Stimulated activated CD4-positive, alpha-beta T cell treated with anti-CD3 and anti-CD28 coated beads, Interleukin-15, amount 100 ng/mL, for 48 hours (primary cell): ENCODE data around the gene VASP.
A peak's percentile ranks its signal among the peaks of the same experiment; 100 is the strongest.

ENCODE experiments used
- DNase-seq, 2 donors: peaks; one replicate each; pipeline ENCODE4 v3.0.0-alpha.2; 2020; ENCODE audit warnings: low read depth in 2 of 2

The VASP gene

GRCh38 chr19:45547965-45548609 is 40.8 kb downstream of the VASP start:
- DNase-seq: no peak

- DNase-seq: no peak
Measured at GRCh38 chr19:45553464-45553863, 46.2 kb downstream of the VASP start.

DNA sequence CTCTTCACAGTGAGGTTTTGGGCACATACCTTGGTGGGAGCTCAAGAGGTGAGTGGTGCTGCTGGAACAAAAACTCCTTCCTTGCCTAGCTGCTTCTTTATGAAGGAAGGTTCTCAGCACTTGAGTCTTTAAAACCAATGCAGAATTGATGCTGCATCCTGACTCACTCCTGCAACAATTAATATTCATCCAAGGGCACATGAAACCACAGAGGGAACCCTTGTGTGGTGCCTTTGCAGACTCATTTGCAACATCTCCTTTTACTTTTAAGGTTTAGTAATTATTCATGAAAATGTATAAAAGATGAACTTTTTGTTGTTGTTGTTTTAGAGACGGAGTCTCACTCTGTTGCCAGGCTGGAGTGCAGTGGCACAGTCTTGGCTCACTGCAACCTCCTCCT is 47.2 kb downstream of the VASP start:
- DNase-seq: no peak

GRCh38 chr19:45556835-45557234 is 49.6 kb downstream of the VASP start:
- DNase-seq: no peak

GRCh38 chr19:45558399-45558878 is 51.2 kb downstream of the VASP start:
- peak; percentile 38 to 51 for DNase-seq

DNA sequence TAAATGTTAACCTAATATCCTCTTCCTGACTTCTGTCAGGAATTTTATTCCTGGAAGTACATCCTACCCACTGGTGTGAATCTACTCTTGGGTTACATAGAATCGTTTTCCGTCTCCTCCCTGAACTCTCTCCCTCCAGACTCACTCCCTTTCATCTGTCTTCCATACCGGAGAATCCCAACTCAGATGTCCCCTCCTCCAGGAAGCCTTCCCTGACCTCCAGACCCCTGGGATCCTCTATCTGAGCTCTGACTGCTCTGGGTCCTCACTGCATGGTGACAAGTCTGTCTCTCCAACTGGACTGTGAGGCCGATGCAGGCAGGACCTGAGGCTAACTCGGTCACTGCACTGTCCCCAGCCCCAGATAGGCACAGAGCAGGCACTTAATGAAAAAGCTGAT is 52.8 kb downstream of the VASP start:
- no peak for DNase-seq

DNA sequence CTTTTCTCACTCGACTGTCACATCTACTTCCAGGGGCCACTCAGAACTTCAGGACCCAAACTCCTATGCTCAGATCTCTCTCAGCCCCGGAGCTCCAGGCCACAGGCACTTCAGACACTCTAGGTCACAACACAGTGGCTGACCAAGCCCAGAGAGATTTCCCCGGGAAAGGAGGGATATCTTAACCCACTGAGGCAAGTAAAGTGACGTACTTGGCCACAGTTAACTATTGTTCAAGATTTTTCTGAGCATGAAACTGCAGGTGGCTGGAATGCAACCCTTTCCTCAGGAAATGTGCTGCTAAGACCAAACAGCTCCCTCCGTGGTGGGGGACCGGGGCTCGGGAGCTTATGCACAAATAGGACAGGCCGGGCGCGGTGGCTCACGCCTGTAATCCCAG is 53.4 kb downstream of the VASP start:
- DNase-seq: no peak

- no peak for DNase-seq
Measured at GRCh38 chr19:45564131-45564780, 57.0 kb downstream of the VASP start.

- no peak for DNase-seq
Measured at GRCh38 chr19:45567609-45568008, 60.3 kb downstream of the VASP start.

GRCh38 chr19:45568732-45569131 is 61.5 kb downstream of the VASP start:
- DNase-seq: no peak

DNA sequence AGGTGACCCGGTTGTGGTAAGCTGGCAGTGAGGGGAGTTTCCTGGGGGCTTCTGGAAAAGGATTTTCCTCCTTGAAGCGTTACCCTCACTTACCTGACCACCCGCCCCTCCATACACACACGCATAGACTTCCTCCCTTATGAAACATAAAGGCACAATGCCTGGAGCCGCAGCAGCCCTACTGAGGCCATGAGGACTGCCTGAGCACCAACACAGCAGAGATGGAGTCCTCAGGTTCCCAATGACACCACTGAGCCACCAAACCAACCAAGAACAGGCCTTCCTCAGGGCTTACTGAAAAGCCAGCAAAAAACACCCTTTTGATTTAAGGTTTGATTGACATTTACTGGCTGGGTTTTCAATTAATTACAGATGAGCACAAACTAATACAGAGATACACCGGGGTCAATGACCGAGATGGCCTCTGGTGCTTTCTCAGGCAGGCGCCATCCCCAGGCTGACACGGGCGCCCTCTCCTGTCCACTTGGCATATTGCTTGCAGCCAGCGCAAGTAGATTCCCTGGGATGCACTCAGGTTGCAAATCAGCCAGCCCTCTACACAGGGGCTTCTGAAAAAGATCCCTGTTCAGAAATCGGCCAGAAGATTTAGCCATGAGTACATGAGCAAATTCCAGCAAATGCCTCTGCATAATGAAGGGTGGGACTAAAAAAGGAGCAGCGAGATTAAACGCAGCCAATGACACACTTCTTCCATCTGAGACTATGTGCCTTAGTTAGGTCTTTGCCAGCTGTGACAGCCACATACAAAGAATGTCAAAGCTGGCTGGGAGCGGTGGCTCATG is 62.5 kb downstream of the VASP start:
- peak; percentile 26 to 63 for DNase-seq

DNA sequence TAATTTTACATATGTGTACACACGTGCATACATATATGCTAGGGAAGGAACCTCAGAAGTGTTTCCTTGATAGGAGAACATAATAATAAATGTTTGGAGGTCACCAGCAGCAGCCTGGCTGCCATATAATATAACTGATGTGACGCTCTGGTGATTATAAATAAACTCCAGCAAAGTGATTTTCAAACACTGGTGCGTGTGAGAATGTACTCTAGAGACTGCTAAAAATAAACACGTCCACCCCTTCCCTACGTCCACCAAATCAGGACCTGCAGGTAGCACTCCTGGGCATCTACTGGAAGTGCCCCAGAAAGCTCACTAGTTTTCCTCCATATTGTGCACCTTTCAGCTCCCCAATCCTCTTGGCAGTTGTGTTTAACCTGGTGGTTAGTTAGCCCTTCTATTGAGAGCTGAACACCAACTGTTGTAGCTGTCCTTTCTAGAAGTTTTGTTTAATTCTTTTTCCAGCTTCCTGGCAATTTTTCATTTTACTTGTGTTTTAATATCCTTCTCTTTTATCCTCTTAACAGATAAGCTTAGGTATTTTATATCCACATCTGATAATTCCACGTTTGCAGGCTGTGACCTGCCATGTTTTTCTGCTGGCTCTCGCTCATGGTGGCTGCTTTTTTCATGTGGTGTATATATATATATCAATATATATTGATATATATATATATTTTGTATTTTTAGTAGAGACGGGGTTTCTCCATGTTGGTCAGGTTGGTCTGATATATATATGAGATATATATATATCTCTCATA is 64.4 kb downstream of the VASP start:
- DNase-seq: no peak

DNA sequence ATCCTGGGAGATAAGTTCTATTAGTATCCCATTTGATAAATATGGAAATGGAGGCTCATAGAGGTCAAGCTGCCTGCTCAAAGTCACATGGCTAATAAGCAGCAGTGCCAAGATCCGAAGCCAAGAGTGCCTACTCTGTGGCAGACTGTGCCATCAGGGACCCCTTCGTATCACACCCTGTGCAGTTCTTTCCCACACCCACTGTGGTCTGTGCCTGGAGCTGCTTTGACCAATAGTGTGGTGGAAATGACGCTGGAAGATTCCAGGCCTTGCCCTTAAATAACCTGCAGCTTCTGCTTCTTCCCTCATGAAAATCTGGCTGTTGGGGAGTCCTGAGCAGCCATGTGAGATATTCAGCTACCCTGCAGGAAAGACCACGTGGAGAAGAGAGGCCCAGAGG is 67.2 kb downstream of the VASP start:
- DNase-seq: no peak

GRCh38 chr19:45575216-45575615 is 67.9 kb downstream of the VASP start:
- no peak for DNase-seq
